ENCODE results near the gene NMRAL1. TPM values are rescaled to one million over a fixed set of nuclear protein-coding genes. Genes with fewer than 3 reads are reported as not detected.

The NMRAL1 gene
- polyA plus RNA-seq, 3 donors from 2014 or later = 46.1 to 65.3 (median 60.7) TPM

DNA sequence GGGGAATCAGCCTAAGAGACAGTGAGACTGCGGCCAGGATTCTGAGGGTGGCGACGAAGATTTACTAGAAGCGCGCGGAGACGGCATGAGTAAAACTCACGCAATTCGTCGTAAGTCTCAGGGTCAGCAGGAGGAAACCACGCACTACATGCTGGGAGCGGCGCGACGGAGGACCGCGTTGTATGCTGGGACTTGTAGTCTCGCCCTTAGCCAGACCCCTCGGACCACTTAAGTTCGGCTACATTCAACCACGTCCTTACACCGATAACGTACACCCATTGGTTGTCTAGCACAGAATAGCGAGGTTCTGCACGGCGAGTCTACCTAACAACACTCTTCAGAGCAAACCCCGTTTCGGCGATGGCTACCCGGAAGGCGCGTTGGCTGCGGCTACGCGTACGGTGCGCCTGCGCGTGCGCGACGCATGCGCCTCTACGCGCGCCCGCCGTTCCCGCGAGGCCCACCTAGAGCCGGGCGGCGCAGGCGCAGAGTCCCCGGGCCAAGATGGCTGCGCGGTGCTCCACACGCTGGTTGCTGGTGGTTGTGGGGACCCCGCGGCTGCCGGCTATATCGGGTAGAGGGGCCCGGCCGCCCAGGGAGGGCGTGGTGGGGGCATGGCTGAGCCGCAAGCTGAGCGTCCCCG is 48.9 kb downstream of the NMRAL1 start, which contains the start of gene DNAJA3:
Gene DNAJA3, plus strand, starts transcription at position 491 of the 643 bp plus-strand sequence. Its CDS starts 14 bp downstream, at position 505.
- peaks cover 29 to 31% of the 10 kb centered on the region in 2 donors for H3K4me1 Mint-ChIP-seq
- peaks cover 9 to 11% (median 9%) of the 10 kb centered on the region in 3 donors for H3K27me3 Mint-ChIP-seq (ENCODE audit: low read depth in 3 of 3)
- peak within 1 kb of the TSS; percentile 94 to 100 (median 96) for H3K4me3 Mint-ChIP-seq
- peaks cover 0 to 3% (median 0%) of the 10 kb centered on the region in 3 donors for H3K36me3 Mint-ChIP-seq
- peak within 1 kb of the TSS; percentile 99 to 100 (median 99) for H3K27ac Mint-ChIP-seq
- no peaks in the 10 kb centered on the region for H3K9me3 Mint-ChIP-seq
- DNase-seq = peak; percentile 94 to 96 (median 95)

DNA sequence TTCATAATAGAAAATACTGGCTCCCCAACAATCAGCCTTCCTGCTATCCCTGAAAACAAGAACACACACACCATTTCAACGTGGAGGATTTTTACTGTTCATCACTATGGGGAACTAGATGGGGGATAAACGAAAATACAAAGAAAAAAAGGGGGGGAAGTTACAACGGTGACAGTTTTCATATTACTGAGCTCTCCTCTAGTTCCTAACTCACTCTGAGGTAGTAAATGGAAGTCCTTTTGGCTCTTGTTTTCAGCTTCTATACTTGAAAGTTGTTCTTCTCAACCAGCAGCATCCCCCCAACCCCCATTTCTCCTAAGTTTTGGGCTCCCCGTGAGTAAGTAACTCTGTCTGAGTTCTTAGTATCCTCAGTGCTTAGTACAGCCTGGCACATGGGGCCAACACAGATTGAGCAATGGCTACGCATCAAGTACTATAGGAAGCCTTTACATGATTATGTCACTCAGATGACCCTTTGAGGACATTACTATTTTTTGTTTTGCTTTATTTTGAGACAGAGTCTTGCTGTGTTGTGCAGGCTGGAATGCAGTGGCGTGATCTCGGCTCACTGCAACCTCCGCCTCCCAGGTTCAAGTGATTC is 53.8 kb downstream of the NMRAL1 start:
- Mint-ChIP-seq H3K27me3 (ENCODE audit: low read depth in 3 of 3) (peaks cover 13 to 17% (median 15%) of the 10 kb centered on the region in 3 donors), H3K4me1 (peaks cover 17 to 20% of the 10 kb centered on the region in 2 donors), H3K9me3 (no peaks in the 10 kb centered on the region), H3K36me3 (no peaks in the 10 kb centered on the region), H3K27ac (peak overlapping the region in 3 of 6 donors; percentile 9 to 79 (median 72)), H3K4me3 (no peak overlapping the region)
- no peak for DNase-seq

DNA sequence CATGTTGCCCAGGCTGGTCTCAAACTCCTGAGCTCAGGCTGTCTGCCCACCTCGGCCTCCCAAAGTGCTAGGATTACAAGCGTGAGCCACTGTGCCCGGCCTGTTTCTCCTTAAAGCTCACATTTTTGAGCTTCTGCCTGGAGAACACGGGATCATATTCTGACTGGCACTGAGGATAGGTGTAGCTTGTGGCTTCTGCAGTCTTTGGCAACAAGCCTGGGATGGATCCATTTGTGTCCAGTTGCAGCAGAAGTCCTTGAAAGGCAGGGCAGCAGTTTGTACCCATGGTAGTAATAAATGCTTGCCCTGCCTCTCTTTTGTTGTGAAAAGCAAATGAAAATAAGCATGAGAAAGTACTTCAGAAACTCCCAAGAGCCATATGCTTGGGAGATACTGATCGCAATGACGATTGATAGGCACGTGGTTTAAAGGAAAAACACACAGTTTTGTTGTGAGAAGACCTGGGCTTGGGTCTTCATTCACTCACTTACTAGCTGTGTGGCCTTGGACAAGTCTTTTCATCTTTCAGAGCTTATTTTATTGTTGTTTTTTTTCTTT is 54.9 kb downstream of the NMRAL1 start:
- Mint-ChIP-seq H3K27me3 (ENCODE audit: low read depth in 3 of 3) (peaks cover 19 to 23% (median 22%) of the 10 kb centered on the region in 3 donors), H3K4me1 (peaks cover 19 to 24% of the 10 kb centered on the region in 2 donors), H3K9me3 (no peaks in the 10 kb centered on the region), H3K36me3 (no peaks in the 10 kb centered on the region), H3K4me3 (no peak overlapping the region), H3K27ac (no peak overlapping the region)
- DNase-seq = no peak

DNA sequence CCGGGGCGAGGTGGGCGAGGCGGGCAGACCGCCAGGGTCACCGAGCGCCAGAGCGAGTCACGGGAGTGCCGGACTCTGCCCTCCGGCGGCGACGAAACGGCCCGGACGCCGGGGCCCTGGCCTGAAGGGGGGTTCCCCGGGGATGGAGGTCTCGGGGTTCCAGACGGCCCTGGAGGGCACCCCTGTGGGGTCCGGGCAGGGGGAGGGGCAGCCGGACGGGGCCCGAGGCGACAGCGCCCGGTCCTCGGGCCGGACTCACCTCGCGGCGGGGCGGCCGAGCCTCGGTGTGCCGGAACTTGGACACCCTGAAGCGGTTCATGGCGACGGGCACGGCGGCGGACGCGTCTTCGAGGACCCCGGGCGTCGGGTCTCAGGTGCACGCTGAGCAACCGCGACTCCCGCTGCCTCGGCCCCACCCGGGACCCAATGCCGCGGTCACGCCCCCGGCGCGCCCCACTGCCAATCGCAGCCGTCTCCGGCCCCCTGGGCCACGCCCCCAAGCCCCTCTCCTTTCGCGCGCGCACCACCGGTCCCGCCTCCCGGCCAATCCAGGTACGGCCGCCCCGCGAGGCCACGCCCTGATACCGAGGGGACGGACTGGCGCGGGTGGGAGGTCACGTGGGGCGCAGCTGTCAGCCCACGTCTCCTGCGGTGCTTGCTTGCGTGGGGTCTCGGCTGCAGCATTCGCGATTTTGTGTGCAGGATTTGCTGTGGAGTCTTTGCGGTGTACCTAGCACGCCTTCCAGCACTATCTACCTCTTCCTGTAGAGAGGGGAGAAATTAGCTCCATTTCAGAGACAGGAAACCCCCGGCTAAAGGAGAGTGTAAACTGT is 58.0 kb downstream of the NMRAL1 start, which contains the start of gene CORO7:
Gene CORO7, minus strand, starts transcription at position 397 of the 833 bp plus-strand sequence. Its CDS starts 78 bp downstream, at position 319.
- peak within 1 kb of the TSS; percentile 96 to 99 (median 98) for H3K27ac Mint-ChIP-seq
- H3K36me3 Mint-ChIP-seq = peaks cover 0 to 7% (median 0%) of the 10 kb centered on the region in 3 donors
- DNase-seq = peak; percentile 100
- no peaks in the 10 kb centered on the region for H3K9me3 Mint-ChIP-seq
- H3K4me3 Mint-ChIP-seq = peak within 1 kb of the TSS; percentile 88 to 97 (median 95)
- H3K4me1 Mint-ChIP-seq = peaks cover 41 to 47% of the 10 kb centered on the region in 2 donors
- peaks cover 25 to 40% (median 26%) of the 10 kb centered on the region in 3 donors for H3K27me3 Mint-ChIP-seq (ENCODE audit: low read depth in 3 of 3)

DNA sequence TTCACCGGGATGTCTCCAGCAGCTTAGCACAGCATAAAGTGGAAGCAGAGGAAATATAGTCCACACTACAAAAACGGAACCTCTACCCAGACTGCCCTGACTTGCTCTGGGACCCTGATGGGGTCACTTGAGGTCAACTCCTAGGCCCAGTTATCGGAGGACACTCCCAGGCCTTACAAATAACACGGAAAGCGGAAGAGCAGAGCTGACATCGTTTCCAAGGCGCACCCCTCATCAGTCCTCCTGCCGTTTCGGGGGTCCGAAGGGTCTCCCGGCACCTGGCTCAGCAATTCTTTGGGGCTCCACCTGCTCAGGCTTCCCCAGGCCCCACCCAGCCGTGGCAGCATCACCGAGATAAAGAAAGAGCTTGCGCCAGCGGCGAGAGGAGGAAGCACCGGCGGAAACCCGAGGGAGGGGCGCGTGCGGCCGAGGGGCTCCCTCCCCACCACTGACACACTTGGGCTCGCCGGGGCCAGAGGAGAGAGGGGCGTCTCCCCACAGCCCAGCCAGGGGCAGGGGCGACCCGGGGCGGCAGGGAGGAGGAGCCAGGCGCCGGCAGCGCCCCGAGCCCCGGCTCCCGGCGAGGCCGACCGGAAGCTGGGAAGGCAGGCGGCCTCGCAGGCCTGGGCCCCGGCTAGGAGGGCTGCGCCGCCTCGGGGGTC is 58.8 kb downstream of the NMRAL1 start:
- Mint-ChIP-seq H3K36me3 (peaks cover 4 to 11% (median 4%) of the 10 kb centered on the region in 3 donors), H3K27ac (peak overlapping the region; percentile 96 to 99 (median 98)), H3K9me3 (no peaks in the 10 kb centered on the region), H3K4me3 (peak overlapping the region; percentile 88 to 97 (median 95)), H3K27me3 (ENCODE audit: low read depth in 3 of 3) (peaks cover 25 to 46% (median 31%) of the 10 kb centered on the region in 3 donors), H3K4me1 (peaks cover 44 to 51% of the 10 kb centered on the region in 2 donors)
- peak; percentile 79 to 84 (median 83) for DNase-seq

DNA sequence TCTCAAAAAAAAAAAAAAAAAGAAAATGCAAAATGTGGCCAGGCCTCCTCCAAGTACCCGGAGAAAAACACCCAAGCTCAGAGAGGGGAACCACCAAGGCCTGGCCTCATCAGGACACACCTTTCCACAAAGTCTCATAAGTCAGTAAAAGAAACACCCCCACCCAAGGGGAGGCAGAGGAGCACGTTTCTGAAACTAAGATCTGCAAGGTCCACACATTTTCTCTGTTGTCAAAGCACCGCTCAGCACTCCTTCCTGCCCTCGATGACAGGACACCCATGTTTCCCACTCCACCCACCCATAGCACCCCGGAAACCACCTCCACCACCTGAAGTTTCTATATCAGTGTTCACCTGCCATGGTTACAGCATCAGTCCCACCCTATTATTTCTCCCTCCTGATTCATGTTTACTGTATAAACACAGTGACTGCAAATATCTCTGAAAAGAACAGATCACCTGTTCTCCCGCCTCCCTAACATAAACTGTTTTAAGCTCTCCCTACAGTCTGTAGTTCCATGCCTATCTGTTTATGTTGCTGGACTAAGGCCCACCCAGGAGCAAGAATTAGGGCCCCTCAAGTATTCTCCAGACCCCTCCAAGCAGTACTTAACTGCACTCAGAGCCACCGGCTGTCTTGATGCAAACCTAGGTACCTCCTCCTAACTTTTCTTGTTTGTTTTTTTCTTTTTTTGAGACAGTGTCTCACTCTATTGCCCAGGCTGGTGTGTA is 60.1 kb downstream of the NMRAL1 start:
- H3K4me3 Mint-ChIP-seq = peak overlapping the region; percentile 88 to 97 (median 95)
- no peaks in the 10 kb centered on the region for H3K9me3 Mint-ChIP-seq
- H3K36me3 Mint-ChIP-seq = peaks cover 5 to 17% (median 6%) of the 10 kb centered on the region in 3 donors
- peak; percentile 74 to 78 (median 78) for DNase-seq
- H3K27ac Mint-ChIP-seq = peak overlapping the region; percentile 96 to 99 (median 98)
- H3K4me1 Mint-ChIP-seq = peaks cover 47 to 57% of the 10 kb centered on the region in 2 donors
- peaks cover 31 to 53% (median 31%) of the 10 kb centered on the region in 3 donors for H3K27me3 Mint-ChIP-seq (ENCODE audit: low read depth in 3 of 3)

DNA sequence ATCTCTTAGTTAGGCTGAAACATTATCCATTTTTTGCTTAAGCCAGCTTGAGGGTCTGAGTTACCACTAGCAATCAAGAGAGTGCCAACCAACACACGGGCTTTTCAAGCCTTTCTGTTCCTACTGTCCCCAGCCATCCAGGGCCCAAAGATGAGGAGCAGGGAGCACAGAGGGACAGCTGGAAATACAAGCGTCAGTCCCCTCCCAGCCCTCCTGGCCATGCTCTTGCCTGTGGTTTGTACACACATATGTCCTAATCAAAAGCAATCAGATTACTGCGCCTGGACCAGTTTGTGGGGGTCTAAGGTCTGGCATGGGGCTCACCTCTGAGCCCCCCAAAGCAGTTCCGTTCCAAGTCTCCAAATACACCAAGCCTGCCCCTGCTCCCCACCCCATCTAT is 61.6 kb downstream of the NMRAL1 start:
- peak overlapping the region; percentile 52 to 99 (median 72) for H3K27ac Mint-ChIP-seq
- DNase-seq = no peak
- H3K9me3 Mint-ChIP-seq = no peaks in the 10 kb centered on the region
- H3K4me1 Mint-ChIP-seq = peaks cover 47 to 57% of the 10 kb centered on the region in 2 donors
- peak overlapping the region in 3 of 5 donors; percentile 32 to 44 (median 33) for H3K4me3 Mint-ChIP-seq
- H3K27me3 Mint-ChIP-seq (ENCODE audit: low read depth in 3 of 3) = peaks cover 31 to 61% (median 37%) of the 10 kb centered on the region in 3 donors
- H3K36me3 Mint-ChIP-seq = peaks cover 5 to 17% (median 6%) of the 10 kb centered on the region in 3 donors

DNA sequence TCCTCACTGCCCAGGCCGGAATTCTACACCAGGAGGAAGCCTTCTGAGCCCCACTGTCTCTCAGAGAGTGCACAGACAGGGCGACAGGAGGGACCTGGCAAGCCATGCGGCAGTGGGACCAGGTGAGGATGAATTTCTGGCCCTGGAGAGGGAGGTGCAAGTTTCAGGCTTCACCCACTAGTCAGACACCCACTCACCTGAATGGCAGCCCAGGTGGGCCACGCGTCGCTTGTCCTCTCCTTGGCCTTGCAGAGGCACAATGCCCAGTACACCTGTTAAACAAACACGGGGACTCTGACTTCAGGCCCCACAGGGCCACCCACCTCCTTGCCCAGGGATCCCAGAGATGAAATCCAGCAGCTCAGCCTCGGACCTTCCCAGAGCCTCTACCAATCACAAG is 62.3 kb downstream of the NMRAL1 start:
- Mint-ChIP-seq H3K4me3 (peak overlapping the region in 3 of 5 donors; percentile 24 to 44 (median 35)), H3K9me3 (no peaks in the 10 kb centered on the region), H3K27ac (peak overlapping the region; percentile 21 to 99 (median 62)), H3K4me1 (peaks cover 46 to 53% of the 10 kb centered on the region in 2 donors), H3K27me3 (ENCODE audit: low read depth in 3 of 3) (peaks cover 31 to 61% (median 37%) of the 10 kb centered on the region in 3 donors), H3K36me3 (peaks cover 5 to 17% (median 6%) of the 10 kb centered on the region in 3 donors)
- DNase-seq = peak in 1 of 3 donors; percentile 1

Other genes with a start within 250 kb of the NMRAL1 start
- gene SRL, start 232.5 kb downstream of the NMRAL1 start, polyA plus RNA-seq = not detected
- under 1 TPM; 0.16 to 0.69 (median 0.41) TPM for gene TFAP4, start 201.6 kb downstream of the NMRAL1 start, polyA plus RNA-seq
- not detected for gene GLIS2, start 158.6 kb downstream of the NMRAL1 start, polyA plus RNA-seq
- gene PAM16, start 123.3 kb downstream of the NMRAL1 start, polyA plus RNA-seq = 10 to 100 TPM; 32.9 to 61.6 (median 36.3) TPM
- under 1 TPM in 2 of 3 donors, not detected in 1; 0.07 to 0.20 TPM for gene VASN, start 102.8 kb downstream of the NMRAL1 start, polyA plus RNA-seq
- gene CORO7, start 58.0 kb downstream of the NMRAL1 start, polyA plus RNA-seq = 100 to 1,000 TPM in 1 of 3 donors, 10 to 100 TPM in 2; 37.6 to 112 (median 37.8) TPM
- 10 to 100 TPM; 32.7 to 42.4 (median 38.7) TPM for gene DNAJA3, start 48.8 kb downstream of the NMRAL1 start, polyA plus RNA-seq
- gene HMOX2, start 1.8 kb upstream of the NMRAL1 start, polyA plus RNA-seq = 100 to 1,000 TPM; 130 to 225 (median 196) TPM
- gene CDIP1, start 64.1 kb upstream of the NMRAL1 start, polyA plus RNA-seq = 10 to 100 TPM; 26.9 to 51.9 (median 47.8) TPM
- not detected for gene C16orf96, start 81.7 kb upstream of the NMRAL1 start, polyA plus RNA-seq
- 10 to 100 TPM in 1 of 3 donors, 1 to 10 TPM in 2; 2.3 to 11.8 (median 6.5) TPM for gene UBALD1, start 140.3 kb upstream of the NMRAL1 start, polyA plus RNA-seq
- gene MGRN1, start 150.2 kb upstream of the NMRAL1 start, polyA plus RNA-seq = 10 to 100 TPM in 1 of 3 donors, 1 to 10 TPM in 2; 2.3 to 13.2 (median 3.5) TPM
- 100 to 1,000 TPM in 1 of 3 donors, 10 to 100 TPM in 2; 86.5 to 125 (median 99.6) TPM for gene NUDT16L1, start 218.9 kb upstream of the NMRAL1 start, polyA plus RNA-seq

Measured in immature natural killer cell (primary cell).